Effector CD4-positive, alpha-beta T cell (primary cell): ENCODE data around the gene CDV3.
"Not testable (repeated sequence)": the region's sequence is repeated elsewhere in the genome, so short reads cannot be mapped to it uniquely, and the experiment has no call there.

Source experiments
- DNase-seq: peaks from one replicate; pipeline ENCODE4 v3.0.0-alpha.2; 2020
- total RNA-seq: gene quantifications from one replicate; lab custom pipeline; 2026; lab: John Stamatoyannopoulos, UW

The CDV3 gene, protein sequence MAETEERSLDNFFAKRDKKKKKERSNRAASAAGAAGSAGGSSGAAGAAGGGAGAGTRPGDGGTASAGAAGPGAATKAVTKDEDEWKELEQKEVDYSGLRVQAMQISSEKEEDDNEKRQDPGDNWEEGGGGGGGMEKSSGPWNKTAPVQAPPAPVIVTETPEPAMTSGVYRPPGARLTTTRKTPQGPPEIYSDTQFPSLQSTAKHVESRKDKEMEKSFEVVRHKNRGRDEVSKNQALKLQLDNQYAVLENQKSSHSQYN
- total RNA-seq: 407 reads per million, percentile 97 among the genes with 10 or more reads in this experiment

DNA sequence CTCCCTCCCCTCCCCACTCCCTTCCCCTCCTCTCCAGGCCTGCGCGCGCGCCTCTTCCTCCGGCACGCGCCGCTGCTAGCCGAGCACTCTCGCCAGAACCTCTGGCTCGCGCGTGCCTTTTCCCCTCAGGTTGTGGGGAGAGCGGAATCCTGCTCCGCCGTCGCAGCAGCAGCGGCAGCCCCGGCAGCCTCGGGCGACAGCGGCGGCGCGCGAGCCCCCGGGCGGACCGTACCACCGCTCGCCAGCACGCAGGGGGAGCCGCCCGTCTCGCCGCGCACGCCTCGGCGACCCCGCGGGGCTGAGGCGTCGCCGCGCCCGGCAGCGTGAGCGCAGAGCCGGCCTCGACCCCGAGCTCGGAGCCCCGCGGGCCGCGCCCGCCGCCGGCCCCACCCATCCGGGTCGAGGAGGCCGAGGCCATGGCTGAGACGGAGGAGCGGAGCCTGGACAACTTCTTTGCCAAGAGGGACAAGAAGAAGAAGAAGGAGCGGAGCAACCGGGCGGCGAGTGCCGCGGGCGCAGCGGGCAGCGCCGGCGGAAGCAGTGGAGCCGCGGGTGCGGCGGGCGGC is at the start of gene CDV3:
Gene CDV3, plus strand, starts transcription at position 58 of the 566 bp plus-strand sequence. Its CDS starts 359 bp downstream, at position 417.
- DNase-seq: no peak

DNA sequence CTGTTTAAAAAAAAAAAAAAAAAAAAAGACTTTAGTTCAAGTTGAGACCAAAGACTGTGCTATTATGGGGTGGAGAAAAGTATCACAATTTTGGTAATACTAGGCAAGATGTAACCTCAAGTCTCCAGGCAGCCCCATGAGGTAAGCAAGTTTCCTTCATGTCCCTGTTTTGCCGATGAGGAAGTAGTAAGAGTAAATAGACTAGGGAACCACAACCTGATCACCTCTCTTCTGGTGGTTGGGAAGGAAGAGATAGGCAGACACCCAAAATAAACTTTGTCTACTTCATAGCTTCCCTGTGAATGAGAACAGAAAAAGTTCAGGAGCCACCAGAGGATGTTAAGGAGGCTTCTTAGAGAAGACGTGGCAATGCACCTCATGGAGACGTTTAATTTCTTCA is 49.7 kb upstream of the CDV3 start:
- not testable (repeated sequence) for DNase-seq

DNA sequence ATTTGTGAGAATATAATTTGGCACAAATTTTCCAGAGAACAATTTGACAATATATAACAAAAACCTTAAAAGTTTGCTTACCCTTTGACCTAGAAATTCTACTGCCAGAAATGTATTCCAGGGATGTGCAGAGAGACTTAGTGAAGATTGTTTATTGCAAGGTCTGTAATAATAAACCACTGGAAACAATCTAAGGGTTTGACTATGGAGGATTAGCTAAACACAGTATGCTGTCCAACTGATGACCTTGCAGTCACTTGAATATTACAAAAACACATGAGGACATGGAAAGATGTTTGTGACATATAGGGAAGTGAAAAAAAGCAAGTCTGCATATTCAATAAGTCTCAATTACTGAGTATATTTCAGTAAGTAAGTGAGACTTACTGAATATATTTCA is 48.1 kb upstream of the CDV3 start:
- DNase-seq: no peak

DNA sequence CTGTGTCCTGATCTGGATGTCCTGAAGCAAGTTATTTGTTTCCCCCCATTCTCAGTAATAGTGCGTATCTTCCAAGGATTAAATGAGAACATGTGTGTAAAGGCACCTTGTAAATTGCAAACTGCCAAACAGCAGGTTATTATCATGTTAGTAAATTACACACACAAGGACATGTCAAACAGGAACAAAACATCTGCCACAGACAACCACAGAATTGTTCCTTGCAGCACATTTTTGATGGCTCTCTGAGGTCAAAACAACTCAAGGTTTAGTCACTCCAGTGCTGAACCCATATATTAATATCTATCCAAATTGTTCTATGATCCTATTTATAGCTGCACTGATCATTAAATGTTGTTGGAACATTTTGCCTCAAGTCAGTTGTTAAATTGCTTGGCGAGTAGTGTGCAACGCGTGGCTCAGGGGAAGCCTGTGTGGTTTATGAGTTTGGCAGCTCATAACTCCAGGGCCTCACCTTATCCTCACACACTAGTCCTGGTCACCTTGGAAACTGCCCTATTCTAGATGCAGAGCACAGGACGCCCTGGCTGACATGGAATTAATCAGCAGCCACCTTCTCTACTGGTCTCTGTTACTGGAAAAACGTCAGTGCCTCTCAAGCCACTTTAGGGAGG is 46.3 kb upstream of the CDV3 start:
- no peak for DNase-seq

DNA sequence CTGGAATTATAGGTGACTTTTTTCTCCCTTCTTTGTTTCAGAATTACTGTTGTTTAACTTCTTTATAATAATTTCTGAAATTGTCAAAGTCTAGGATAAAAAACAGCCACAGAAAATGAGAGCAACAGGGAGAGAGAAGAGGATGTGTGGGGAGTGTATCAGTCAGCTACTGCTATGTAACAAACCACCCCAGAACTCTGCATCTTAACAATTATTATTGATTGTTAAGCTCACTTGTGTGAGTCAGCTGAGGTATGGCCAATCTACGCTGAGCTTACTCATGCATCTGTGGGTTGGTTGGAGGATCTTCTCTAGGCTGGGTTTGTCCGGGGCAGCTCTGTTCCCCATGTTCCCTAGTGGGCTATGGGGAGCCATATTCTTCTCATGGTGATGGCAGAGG is 43.7 kb upstream of the CDV3 start:
- DNase-seq: no peak

DNA sequence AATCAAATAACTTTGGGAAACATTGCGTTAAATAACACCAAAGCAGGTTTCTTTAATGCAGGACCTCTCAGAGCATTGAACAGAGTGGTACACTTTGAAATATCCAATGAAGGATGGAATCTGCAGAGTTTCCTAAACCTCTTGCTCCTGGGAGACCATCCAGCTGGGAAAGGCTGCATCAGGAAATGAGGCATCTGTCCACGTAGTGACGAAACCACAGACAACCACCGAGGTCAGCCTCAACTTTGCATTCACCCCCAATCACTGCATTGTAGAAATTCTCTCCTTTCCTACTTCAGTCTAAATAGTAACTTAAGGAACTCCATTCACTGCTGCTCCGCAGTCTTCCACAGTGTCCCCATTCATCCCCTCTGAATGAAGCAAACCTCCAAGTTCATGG is 41.5 kb upstream of the CDV3 start:
- DNase-seq: no peak

DNA sequence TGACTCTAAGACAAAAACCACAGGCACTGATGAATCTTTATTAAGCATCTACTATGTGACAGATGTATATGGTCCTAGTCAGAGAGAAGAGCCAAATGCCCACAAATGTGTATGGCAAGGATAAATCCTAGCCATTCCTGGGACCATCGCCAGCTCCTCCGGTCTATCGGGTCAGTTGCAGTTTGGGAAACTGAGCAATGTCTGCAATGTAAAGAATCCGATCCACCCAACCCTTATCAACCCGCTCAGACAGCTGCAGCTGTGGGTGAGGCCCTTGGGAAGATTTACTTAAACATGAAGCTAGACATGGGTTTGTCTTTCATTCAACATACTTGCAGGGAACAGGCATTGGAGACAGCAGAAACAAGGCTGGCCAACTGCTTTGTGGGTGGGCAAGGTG is 40.5 kb upstream of the CDV3 start:
- DNase-seq: no peak

DNA sequence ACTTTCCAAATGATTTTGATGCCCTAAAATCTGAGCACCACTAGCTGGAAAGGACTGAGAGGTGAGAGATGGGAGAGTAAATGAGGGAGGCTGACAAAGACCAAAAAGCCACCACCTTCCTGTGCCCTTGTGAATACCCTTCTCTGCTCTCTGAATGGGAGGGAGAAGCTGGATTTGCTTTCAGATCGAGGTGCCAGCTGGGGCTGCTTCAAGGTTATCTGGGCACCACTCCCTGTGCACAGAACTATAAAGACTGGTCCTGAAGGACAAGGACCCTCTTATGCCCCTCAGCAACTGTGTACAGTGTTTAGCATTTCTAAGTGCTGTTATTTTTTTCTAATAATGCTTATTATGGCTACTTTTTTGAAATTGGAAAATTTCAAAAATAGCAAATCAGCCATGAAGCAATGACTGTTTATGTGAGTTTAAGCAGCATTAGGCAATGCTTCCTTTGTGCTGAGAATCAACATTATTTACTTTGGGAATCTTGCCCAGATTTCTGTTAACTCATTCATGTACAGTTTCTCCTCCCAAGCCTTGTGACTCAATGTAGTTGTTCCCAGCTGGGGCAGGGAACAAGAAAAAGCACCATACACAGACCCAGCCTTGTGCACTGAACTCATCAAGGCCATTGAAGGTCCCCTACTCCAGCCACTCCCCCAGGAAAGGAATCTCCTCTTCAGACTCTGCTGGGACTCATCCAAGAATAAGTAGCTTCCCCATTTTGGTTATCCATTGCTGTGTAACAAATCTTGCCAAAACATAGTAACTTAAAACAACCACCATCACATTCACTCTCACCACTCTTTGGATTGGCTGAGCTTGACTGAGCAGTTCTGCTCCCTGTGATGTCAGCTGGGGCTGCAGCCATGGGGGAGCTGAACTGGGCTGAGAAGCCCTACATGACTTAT is 37.3 kb upstream of the CDV3 start:
- DNase-seq: no peak

DNA sequence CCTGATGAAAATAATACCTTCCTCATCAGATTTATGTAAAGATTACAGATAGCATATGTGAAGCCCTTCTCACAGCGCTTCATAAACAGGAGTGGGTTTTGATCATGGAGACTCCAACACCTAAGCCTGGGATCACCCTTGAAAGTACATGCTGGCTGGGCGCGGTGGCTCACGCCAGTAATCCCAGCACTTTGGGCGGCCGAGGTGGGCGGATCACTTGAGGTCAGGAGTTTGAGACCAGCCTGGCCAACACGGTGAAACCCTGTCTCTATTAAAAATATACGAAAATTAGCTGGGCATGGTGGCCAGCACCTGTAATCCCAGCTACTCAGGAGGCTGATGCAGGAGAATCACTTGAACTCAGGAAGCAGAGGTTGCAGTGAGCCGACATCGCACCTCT is 36.4 kb upstream of the CDV3 start:
- DNase-seq: not testable (repeated sequence)

DNA sequence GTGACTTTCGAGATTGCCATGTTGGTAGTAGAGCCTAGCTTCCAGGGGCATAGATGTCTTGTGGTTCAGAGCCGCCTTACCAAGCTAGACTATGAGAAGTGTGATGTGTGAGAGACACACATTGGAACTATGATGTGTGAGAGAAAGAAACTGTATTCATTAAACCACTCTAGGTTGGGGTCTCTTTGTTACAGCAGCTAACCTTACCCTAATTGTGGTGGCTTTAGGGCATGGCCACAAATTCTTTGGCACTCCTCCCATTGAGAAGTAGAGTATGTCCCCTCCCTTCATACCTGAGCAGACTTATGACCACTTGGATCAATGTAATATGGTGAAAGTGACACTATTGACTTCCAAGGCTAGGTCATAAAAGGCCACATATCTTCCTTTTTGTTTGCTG is 35.3 kb upstream of the CDV3 start:
- no peak for DNase-seq

DNA sequence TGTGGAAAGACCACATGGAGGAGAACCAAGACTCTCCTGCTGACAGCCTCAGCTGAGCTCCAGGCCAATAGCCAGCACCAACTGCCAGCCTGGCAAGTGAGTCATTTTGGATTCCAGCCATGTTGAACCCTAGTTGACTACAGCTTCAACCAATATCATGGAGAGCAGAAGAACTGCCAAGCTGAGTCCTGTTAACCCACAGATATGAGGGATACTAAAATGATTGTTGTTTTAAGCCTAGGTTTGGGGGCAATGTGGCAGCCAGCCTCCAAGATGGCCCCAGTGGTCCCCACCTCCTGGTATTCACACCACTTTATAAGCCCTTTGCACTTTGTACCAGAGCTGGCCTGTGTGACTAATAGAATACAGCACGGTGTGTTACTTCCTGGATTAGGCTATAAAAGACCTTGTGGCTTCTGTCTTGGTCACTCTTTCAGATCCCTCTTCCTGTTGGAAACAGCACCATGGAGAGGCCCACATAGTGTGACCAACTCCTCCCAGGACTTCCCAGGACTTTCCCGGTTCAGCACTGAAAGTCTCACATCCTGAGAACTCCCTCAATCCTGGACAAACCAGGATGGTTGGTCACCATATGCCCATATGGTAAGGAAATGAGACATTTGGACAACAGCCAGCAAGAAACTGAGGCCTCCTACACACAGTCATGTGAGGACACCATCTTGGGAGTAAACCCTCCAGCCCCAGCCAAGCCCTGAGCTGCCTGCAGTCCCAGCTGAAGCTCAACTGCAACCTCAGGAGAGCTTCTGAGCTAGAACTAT is 32.4 kb upstream of the CDV3 start:
- DNase-seq: no peak

DNA sequence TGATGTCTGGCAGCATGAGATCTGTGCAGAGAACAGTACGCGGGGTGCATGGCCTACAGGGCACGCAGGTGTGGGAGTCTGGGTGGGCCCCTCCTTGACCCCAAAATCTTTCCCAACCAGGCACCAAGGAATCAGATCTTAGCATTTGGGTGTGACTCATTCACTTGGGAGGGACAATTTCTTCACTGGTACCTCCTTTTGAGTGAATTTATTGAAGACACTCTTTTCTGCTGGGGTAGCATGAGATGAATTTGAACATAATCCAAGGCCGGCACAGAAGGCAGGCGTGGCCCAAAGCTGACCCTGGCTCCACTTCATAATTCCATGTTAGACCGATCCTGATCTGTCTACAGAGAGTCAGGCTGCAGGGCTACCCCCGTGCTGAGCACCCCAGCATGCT is 30.6 kb upstream of the CDV3 start:
- no peak for DNase-seq

DNA sequence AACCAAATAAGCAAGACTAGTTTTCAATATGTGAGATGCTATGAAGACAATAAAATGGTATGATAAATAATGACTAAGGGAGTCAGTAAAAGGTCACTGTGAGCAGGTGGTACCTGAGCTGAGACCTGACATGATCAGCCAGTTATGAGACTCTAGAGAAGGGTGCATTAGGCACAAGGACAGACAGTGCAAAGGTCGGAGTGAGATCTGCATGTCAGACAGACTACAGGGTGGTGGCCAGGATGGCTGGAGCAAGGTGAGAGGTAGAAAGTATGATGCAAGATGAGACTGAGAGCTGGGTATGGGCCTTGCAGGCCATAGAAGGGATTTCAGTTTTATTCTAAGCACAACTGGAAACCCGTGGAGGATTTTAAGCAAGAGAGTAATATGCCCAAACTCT is 28.5 kb upstream of the CDV3 start:
- DNase-seq: not testable (repeated sequence)

DNA sequence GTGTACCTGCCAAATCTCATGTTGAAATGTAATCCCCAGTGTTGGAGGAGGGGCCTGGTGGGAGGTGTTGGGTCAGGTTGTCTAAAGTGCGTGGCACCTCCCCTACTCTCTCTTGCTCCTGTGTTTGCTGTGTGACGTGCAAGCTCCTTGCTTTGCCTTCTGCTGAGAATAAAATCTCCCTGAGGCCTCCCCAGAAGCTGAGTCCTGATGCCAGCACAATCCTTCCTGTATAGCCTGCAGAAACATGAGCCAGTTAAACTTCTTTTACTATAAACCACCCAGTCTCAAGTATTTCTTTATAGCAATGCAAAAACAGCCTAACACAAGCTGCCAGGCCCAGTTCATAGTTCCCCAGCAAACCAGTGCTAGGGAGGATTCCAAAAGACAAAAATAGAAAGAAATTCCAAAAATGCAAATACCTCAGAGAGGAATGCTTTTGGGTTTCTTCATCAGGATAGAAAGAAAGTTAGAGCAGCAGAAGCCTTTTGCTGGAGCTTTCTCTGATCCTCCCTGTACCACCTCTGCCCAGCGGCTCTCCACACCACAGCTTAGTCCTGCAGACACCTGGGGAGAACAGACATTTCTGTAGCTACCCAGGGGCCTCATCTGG is 25.9 kb upstream of the CDV3 start:
- no peak for DNase-seq

DNA sequence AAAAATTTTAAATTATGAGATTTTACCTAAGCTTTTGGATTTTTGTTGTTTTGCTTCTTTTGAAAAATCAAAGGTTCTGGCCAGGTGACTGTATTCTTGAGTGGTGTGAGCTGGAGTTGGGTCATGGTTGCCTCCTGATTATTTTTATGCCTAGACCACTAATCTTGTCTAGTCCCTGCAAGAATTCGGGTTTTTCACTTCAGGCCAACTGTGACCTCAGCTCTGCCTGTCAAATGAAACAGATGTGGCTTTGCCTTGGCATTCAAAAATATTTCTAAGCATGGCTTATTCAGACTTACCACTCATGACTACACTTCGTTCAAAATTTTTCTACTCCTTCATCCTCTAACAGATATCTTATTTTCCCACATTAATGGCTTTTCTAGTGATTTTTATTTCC is 25.4 kb upstream of the CDV3 start:
- no peak for DNase-seq

DNA sequence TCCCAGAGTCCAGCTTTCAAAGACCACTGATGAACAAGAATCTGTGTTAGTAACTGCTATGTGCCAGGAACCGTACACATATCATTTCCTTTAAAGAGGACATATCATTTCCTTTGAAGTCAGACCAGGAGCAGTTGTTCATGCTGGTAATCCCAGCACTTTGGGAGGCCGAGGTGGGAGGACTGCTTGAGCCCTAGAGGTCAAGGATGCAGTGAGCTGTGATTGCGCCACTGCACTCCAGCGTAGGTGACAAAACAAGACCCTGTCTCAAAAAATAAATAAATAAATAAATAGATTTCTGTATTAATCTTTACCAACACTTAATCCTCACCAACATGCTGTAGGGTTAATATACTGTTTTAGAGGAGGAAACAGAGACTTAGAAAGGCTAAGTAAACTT is 23.9 kb upstream of the CDV3 start:
- no peak for DNase-seq

DNA sequence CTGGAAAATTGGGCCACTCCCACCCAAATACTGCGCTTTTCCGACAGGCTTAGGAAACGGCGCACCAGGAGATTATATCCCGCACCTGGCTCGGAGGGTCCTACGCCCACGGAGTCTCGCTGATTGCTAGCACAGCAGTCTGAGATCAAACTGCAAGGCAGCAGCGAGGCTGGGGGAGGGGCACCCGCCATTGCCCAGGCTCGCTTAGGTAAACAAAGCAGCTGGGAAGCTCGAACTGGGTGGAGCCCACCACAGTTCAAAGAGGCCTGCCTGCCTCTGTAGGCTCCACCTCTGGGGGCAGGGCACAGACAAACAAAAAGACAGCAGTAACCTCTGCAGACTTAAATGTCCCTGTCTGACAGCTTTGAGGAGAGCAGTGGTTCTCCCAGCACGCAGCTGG is 21.9 kb upstream of the CDV3 start:
- DNase-seq: not testable (repeated sequence)

DNA sequence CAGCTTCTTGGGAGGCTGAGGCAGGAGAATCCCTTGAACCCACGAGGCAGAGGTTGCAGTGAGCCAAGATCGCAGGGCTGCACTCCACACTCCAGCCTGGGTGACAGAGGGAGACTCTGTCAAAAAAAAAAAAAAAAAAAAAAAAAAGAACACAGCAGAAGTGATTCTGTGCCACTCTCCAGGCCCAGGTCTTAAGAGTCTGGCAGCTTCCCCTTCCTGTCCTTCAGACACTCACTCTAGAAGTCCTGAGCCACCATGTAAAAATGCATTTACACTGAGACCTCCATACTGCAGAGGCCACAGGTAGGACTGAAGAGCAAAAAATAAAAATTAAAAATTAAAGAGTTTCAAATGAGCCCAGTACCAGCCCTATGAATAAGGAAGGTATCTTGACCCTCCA is 11.8 kb upstream of the CDV3 start:
- DNase-seq: no peak

DNA sequence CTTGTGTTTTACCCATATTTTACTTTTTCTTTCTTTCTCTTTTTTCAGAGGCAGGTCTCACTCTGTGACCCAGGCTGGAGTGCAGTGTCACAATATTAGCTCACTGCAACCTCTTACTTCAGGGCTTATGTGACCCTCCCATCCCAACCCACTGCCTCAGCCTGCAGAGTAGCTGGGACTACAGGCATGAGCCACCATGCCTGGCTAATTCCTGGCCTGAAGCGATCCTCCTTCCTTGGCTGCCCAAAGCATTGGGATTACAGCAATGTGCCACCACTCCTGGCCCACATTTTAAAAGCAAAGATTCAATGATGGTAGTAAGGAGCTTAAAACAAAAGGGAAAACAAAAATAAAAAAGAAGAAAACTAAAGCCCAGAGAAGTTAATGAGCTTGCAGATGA is 11.1 kb upstream of the CDV3 start:
- no peak for DNase-seq

DNA sequence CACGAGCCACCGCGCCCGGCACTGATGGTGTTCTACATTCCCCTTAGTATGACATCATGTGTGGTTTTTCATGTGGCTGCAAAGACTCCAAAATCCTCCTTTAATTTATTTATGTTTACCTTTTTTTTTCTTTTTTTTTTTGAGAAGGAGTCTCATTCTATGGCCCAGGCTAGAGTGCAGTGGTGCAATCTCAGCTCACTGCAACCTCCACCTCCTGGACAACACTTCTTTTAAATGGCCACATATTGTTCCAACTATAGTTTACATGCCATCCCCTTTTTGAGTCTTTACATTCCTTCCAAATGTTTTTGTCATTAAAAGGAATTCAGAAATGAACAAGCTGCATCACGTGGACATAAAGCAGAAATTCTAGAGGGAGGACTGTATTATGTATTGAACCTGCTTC is 10.3 kb upstream of the CDV3 start:
- no peak for DNase-seq

DNA sequence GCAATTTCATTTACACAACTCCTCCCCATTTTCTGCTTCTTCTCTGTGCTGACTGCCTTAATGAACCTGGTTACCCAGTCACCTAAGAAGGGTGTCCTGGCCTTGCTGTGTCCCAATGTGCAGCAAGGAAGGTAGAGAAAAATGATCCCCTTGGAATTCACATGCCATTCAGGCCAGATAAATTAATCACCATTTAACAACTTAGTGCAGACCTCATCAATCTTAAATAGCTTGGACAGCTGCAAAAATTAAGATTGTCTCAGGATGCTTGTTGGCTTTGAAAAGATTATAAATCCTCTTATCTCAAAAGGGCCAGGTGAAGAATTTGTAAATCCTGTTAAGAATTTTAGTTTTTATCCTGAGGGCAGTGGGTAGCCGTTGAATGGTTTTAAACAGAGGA is 9.7 kb upstream of the CDV3 start:
- no peak for DNase-seq
